CD4-positive, alpha-beta T cell treated with Interleukin-17A for 1 hour (primary cell): ENCODE data around the gene MARCHF7.
"Not testable (repeated sequence)": the region's sequence is repeated elsewhere in the genome, so short reads cannot be mapped to it uniquely, and the experiment has no call there.

Source experiments
- DNase-seq: peaks from one replicate; pipeline ENCODE4 v3.0.0-alpha.2; 2020

The MARCHF7 gene

DNA sequence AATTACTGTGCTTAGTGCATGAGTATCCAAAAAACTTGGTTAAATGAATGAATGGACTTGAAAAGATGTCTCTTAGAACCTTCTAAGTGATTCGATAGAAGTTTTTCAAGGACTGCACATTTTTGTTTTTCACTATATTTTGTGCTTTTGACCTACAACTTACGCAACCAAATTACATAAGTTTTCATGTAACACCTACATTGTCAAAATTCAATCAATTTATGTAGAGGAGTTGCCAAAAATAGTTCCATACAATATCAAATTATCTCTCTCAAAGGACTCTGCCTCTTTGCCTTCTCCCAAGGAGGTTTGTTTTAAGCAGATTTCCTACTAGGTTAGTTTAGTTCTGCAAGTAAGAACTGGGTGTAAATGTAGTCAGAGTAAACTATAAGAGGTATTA is 10.3 kb downstream of the MARCHF7 start:
- DNase-seq: no peak

DNA sequence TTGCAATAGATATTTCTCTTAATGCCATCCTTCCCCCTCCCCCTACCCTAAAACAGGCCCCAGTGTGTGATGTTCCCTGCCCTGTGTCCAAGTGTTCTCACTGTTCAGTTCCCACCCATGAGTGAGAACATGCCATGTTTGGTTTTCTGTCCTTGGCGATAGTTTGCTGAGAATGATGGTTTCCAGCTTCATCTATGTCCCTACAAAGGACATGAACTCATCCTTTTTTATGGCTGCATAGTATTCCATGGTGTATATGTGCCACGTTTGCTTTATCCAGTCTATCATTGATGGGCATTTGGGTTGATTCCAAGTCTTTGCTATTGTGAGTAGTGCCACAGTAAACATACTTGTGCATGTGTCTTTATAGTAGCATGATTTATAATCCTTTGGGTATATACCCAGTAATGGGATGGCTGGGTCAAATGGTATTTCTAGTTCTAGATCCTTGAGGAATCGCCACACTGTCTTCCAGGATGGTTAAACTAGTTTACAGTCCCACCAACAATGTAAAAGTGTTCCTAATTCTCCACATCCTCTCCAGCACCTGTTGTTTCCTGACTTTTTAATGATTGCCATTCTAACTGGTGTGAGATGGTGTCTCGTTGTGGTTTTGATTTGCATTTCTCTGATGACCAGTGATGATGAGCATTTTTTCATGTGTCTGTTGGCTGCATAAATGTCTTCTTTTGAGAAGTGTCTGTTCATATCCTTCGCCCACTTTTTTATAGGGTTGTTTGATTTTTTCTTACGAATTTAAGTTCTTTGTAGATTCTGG is 12.7 kb downstream of the MARCHF7 start:
- DNase-seq: not testable (repeated sequence)

DNA sequence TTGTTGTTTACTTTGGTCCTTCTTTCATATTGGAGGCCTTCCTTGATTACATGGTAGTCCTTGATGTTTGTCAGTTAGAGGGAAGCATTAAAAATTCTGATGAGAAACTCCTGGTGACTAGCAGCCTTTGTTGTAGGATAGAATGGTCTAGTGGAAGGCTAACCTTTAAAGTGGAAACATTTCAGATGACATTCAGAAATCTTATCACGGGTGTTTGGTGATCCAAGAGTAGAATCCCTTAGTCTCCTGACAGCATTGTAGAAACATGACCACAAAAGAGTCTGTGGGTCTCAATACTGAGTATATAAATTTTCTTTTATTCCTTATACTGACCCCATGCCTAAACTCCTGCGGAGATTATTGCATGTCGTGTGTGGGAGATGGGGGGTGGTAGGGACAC is 13.4 kb downstream of the MARCHF7 start:
- DNase-seq: no peak

DNA sequence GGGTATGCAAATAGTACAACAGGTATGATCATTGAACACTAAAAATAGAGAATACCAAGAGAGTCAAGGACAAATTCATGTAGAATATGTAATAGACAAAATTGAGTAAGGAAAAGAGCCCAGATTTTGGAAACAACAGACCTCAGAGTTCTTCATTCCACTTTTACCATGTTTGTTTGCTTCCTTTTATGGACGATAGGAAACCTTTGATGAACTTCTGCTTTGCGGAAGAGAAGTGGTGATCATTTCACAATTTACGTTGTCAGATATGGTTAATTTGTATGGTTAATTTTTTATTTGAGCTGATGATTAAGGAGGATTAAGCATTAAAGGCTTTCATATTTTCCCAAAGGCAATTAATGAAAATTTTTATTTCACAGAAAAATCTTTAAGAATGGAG is 16.3 kb downstream of the MARCHF7 start:
- DNase-seq: no peak

DNA sequence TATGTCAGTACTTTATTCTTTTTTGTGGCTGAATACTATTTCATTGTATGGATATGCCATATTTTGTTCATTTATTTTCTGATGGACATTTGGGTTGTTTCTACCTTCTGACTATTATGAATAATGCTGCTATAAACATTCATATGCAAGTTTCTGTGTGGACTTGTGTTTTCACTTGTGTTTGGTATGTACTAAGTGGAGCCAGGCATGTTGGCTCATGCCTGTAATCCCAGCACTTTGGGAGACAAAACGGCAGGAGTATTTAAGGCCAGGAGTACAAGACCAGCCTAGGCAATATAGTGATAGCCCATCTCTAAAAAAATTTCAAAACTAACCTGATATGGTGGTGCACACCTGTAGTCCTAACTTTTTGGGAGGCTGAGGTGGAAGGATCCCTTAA is 23.3 kb downstream of the MARCHF7 start:
- no peak for DNase-seq

DNA sequence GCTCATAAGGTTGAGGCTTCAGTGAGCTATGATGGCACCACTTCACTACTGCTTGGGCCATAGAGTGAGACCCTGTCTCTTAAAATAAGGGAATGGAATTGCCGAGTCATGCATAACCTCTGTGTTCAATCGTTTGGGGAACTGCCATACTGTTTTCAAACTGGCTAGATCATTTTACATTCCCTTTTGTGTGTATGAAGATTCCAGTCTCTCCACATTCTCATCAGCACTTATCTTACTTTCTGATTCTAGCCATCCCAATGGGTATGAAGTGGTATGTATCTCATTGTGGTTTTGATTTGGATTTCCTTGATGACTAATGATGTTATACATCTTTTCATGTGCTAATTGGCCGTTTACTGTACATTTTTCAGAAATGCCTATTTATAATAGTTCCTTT is 23.7 kb downstream of the MARCHF7 start:
- DNase-seq: no peak

DNA sequence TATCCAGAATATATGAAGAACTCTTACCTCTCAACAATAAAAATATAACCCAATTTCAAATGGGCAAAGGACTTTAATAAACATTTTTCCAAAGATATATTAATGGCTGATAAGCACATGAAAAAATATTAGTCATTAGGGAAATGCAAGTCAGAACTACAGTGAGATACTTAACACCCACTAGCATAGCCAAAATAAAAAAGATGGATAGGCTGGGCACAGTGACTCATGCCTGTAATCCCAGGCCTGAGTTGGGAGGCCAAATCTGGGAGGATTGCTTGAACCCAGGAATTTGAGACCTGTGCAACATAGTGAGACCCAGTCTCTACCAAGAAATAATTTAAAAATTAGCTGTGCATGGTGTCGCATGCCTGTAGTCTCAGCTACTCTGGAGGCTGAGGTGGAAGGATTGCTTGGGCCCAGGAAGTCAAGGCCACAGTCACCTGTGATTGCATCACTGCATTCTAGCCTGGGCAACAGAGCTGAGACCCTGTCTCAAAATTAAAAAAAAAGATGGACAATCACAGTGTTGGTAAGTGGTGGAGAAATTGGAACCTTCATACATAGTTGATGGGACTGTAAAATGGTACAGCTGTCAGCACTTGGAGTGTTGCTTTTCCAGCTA is 25.1 kb downstream of the MARCHF7 start:
- DNase-seq: no peak

DNA sequence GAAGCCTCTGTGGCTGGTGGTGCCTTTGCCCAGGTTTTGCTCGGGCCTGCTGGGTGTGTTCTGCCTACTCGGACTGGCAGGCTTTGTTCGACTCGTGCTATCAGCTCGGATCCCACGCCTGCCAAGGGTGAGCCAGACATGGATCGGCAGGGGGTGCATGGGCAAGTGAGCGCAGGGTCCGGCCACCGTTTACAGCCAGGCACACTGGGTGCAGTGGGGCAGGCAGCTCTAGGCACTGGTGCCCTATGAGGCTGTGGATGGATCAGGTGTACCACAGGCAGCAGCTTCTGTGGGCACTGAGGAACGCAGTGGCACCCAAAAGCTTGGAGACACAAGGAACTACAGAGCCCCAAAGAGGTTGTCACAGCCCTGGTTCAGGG is 25.6 kb downstream of the MARCHF7 start:
- DNase-seq: no peak

DNA sequence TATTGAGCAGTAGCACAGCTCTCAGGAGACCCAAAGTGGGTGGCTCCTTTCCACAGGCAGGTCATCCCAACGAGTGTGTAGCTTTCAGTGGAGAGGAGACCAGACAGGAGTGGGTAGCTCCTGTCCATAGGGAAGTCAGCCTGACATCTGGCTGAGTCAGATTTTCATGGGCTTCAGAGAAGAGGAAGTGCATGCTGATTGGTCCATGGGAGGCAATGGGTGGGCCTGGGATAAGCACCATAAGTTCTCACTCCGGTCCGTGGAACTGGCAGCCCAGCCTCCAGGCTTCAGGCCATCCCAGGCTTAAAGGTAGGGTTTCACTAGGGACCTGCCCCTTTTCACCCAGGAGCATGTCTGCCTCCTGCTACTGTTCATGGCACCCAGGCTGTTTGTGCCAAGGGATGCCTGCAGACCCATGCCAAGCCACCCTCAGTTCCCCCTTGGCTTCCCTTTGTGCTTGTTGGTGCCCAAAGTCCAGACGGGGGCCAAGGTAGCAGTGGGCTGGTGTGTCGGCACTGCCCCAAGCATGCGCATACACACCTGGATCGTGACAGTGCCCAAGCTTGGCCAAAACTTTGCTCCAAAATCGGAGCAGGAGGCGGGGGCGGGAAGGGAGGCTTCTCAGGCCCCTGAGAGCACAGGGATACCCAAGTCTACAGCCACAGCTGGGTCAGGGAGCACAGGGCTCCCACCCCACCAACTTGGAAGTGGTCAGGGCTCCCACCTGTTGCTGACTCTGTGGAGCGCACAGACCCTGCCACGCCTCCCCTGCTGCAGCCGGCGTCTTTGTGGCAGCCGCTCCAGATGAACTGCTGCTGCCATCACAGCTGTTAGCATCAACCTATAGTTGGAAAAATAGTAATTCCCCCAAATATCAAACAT is 26.4 kb downstream of the MARCHF7 start:
- DNase-seq: no peak

DNA sequence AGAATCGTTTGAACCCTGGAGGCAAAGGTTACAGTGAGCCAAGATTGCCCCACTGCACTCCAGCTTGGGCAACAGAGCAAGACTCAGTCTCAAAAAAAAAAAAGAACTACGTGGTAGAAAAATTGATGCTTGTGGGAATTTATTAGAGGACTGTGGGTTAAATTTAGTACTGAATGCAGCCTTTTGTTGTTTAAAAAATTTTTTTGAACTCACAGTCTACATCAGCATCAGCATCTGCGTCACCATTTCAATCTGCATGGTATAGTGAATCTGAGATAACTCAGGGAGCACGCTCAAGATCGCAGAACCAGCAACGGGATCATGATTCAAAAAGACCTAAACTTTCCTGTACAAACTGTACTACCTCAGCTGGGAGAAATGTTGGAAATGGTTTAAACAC is 30.5 kb downstream of the MARCHF7 start:
- no peak for DNase-seq

DNA sequence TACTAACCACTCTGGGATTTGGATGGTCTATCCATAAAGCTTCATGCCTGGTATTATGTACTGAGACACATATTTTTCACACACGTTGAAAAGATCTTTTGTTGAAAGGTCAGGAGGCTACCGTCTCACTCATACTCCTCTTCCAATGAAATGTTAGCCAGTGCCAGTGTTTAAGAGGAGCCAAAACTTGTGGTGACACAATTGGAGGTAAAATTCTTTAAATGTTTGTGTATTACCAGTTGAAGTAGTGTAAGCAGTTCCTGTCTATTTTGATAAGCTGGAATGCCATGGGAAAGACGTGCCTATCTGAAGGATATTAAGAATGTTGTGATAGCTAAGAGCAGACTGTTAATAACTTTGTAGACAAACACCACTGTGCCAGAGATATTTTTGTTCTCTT is 32.1 kb downstream of the MARCHF7 start:
- no peak for DNase-seq

DNA sequence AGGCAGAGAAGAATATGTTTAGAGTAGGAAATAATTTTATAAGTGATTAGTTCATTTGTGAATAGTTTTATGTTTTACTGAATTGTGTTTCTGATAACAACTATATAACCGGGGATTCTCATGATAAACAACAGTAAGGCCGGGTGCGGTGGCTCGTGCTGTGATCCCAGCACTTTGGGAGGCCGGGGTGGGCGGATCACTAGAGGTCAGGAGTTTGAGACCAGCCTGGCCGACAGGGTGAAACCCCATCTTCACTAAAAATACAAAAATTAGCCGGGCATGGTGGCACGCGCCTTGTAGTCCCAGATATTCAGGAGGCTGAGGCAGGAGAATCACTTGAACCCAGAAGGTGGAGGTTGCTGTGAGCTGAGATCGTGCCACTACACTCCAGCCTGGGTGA is 32.9 kb downstream of the MARCHF7 start:
- not testable (repeated sequence) for DNase-seq

DNA sequence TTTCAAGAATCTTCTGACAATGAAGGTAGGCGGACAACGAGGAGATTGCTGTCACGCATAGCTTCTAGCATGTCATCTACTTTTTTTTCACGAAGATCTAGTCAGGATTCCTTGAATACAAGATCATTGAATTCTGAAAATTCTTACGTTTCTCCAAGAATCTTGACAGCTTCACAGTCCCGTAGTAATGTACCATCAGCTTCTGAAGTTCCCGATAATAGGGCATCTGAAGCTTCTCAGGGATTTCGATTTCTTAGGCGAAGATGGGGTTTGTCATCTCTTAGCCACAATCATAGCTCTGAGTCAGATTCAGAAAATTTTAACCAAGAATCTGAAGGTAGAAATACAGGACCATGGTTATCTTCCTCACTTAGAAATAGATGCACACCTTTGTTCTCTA is 35.8 kb downstream of the MARCHF7 start:
- no peak for DNase-seq

DNA sequence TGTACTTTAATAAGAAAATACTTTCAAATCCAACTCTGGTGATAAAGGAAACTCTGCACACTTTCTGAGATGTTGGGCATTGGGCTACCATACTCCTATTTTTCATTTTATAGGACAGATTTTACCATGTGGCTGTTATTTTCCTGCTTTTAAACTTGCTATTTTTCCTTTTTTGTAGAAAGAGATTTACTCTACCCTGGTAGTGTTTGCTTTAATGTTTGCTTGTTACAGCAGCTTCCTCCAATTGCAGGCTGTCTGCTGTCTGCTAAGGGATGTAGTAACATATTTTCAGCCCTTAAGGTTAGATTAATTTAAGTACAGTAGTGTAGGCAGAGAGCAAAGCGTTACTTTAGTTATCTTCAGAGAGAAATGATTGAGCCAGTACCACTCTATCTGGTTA is 38.6 kb downstream of the MARCHF7 start:
- DNase-seq: no peak

DNA sequence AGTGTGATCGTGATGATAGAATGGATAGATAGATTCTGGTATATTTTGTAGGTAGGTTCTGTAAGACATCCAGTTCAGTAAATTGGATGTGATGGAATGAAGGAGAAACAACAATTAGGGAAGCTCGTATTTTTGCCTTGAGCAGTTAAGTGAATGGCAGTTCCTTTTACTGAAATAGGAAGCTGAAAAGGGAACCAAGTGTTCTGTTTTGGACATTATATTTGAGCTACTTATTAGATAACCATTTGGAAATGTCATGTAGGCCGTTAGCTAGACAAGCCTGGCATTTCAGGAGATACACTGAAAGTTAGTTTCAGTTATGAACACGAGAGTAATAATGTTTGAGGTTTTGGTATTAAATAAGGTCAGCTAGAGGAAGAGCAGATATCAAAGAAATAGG is 41.5 kb downstream of the MARCHF7 start:
- DNase-seq: no peak

DNA sequence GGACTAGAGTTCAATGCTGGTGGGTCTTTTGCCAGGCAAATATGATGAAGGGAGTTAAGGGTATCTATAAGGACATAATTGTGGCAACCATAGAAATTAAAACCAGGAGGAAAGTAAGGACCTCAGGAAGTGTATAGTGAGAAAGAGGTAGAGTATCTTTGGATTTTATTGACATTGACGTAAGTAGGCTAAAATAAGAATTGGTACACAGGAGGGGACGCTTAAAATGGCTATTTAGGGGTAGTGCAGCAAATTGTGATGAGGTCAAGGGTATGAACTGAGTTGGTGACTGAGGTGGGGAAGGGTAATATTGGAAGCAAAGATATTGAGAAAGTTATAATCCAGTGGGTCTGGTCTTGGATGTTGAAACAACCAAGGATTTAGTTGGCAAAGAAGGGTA is 42.7 kb downstream of the MARCHF7 start:
- DNase-seq: no peak

DNA sequence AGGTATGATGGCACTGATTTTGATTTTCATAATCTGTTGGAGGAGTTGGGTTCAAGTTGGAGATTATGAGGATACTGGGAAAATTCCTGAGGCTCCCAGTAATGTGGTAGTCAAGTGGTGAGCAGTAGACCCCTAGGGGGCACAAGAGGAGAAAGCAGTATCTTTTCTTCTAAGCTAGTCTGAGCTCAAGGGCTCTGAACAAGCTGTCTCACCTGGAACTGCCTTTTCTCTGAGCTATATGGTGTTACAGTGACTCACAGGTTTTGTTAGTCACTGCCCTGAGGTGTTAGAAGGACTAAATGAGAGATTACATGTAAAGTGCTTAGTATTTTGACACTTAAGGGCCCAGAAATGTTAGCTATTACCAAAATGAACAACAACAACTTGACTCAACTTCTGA is 43.5 kb downstream of the MARCHF7 start:
- DNase-seq: no peak

DNA sequence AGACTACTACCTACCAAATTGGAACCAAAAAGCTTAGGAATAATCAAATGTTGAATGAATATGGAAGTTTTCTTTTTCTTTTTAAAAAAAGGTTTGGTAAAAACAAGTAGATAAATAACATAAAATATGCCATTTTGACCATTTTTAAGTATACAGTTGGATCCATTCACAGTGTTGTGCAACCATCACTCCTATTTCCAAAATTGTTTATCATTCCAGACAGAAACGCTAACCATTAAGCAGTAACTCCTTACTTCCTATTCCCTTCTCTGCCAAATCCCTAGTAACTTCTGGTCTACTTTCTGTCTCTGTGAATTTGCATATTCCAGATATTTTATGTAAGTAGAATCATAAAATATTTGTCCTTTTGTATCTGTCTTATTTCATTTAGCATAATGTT is 45.9 kb downstream of the MARCHF7 start:
- DNase-seq: no peak

DNA sequence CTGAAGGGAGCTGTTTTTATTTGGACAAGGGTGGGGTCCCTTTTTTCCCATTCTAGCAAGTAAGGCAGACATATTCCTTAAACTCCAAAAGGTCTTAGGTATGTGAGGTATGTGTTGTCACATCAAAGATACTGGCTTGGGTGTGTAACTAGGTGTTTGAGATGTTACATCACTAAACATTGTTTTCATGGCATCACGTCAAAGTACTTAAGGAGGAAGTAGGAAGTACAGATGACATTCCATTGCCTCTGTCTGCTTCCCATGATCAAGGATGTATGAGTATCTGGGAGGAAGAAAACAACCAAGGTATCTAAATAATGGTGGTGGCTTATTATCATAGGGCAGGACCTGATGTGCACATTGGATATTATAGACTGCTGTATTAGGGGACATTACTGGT is 46.4 kb downstream of the MARCHF7 start:
- no peak for DNase-seq

DNA sequence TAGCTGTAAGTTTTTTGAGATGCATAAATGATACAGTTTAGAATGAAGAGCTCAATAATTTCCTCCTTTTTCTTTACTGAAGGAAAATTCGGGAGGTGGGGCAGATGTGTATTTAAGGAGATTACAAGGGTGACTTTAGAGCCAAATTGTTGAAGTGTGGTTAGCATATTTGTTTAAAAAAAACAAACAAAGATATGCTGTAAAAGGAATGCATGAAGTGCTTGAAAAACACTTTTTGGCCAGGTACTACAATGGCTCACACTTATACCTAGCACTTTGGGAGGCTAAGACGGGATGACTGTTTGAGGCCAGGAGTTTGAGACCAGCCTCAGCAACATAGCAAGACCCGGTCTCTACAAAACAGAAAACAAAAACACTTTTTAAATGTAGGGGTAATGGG is 47.3 kb downstream of the MARCHF7 start:
- DNase-seq: no peak

DNA sequence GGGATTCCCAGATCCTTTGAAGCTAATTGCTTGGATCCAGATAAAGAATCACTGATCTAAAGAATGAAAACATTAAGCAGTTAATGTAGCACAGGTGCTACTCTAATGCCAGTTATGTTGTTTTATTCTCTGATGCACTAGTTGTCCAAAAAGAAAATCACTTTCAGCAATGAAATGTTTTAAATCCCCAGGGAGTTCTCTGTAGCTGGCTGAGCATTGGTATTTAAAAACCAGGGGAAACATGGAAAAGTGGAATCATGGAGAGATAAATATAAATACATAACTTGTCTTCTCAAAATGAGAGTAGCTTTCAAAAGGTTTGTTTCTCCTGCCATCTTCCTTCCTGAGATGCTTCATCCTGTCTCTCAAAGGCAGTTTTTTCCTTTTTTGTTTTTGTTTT is 48.0 kb downstream of the MARCHF7 start:
- no peak for DNase-seq

DNA sequence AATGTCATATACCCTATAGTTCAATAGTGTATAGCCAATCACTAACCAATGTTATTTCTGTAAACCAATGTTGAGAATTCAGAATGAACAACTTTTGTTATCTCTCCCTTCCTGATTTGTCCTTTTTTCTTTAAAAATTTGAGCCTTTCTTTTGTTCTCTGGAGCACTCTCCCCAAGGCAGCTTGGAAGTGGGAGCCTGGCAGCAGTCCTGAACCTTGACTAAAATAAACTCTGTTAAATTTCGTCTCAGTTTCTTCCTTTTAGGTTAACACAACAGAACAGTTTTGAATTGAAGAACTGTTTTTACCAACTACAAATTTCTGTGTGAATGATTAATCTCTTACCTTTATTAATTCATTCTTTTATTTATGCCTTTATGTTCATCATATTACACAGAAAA is 49.8 kb downstream of the MARCHF7 start:
- DNase-seq: no peak
